OCI-LY1 (cell line): ENCODE data around the gene MIER3.

Experiments
- H2AFZ ChIP-seq: fragments of 200-600 bp; sonication (generic), shearing (Covaris generic); 2 replicates; pipeline ENCODE4 v1.6.0; 2014; ENCODE audit warnings: antibody characterized with exemption, mild to moderate bottlenecking, low read length
- H3F3A ChIP-seq: fragments of 200-600 bp; sonication (generic), shearing (Covaris generic); 2 replicates; pipeline ENCODE4 v1.6.0; 2014; ENCODE audit warnings: mild to moderate bottlenecking, antibody characterized with exemption, low read length, moderate library complexity; ENCODE audit not compliant: insufficient read depth
- H3K27ac ChIP-seq: fragments of 200-600 bp; sonication (generic); 2 replicates; pipeline ENCODE4 v1.5.1; 2014; ENCODE audit warnings: low read length, mixed run types, mild to moderate bottlenecking, low read depth; ENCODE audit not compliant: poor library complexity, severe bottlenecking
- H3K27me3 ChIP-seq: fragments of 200-600 bp; sonication (generic); 2 replicates; pipeline ENCODE4 v1.6.0; 2014; ENCODE audit warnings: antibody characterized with exemption, mild to moderate bottlenecking, low read length, moderate library complexity; ENCODE audit not compliant: insufficient read depth
- H3K36me3 ChIP-seq: fragments of 200-600 bp; sonication (generic); 2 replicates; pipeline ENCODE4 v1.6.1; 2014; ENCODE audit warnings: mild to moderate bottlenecking, antibody characterized with exemption, low read length, moderate library complexity, mixed read lengths; ENCODE audit not compliant: insufficient read depth
- H3K4me1 ChIP-seq: fragments of 200-600 bp; sonication (generic); 2 replicates; pipeline ENCODE4 v1.5.1; 2014; ENCODE audit warnings: mild to moderate bottlenecking, low read length, moderate library complexity; ENCODE audit not compliant: insufficient read depth, severe bottlenecking
- H3K4me2 ChIP-seq: fragments of 200-600 bp; sonication (generic), shearing (Covaris generic); 2 replicates; pipeline ENCODE4 v1.6.1; 2014; ENCODE audit warnings: low read length
- H3K4me3 ChIP-seq: fragments of 200-600 bp; sonication (generic); 2 replicates; pipeline ENCODE4 v1.5.1; 2014; ENCODE audit warnings: low read length, low read depth, mild to moderate bottlenecking, mixed read lengths; ENCODE audit not compliant: poor library complexity, severe bottlenecking
- H3K79me2 ChIP-seq: fragments of 200-600 bp; shearing (Covaris generic); 2 replicates; pipeline ENCODE4 v1.6.1; 2016; ENCODE audit warnings: mixed run types, low read length, mixed read lengths; ENCODE audit not compliant: insufficient read depth
- H3K9ac ChIP-seq: fragments of 200-600 bp; sonication (generic), shearing (Covaris generic); 2 replicates; pipeline ENCODE4 v1.6.1; 2014; ENCODE audit warnings: mild to moderate bottlenecking, low read length, mixed read lengths
- H3K9me2 ChIP-seq: fragments of 200-600 bp; sonication (generic), shearing (Covaris generic); 2 replicates; pipeline ENCODE4 v1.6.1; 2014; ENCODE audit warnings: low read depth, mild to moderate bottlenecking, low read length, mixed read lengths
- H3K9me3 ChIP-seq: fragments of 200-600 bp; shearing (Covaris generic); 2 replicates; pipeline ENCODE4 v1.6.1; 2014; ENCODE audit warnings: low read length, mixed read lengths
- H4K20me1 ChIP-seq: fragments of 200-600 bp; sonication (generic), shearing (Covaris generic); 2 replicates; pipeline ENCODE4 v1.6.0; 2016; ENCODE audit warnings: mild to moderate bottlenecking, low read length; ENCODE audit not compliant: insufficient read depth
- CTCF ChIP-seq: fragments of 200-600 bp; sonication (generic), shearing (Covaris generic); IDR thresholded peaks from 2 replicates; pipeline ENCODE4 v1.5.1; 2017; ENCODE audit warnings: mild to moderate bottlenecking, antibody characterized with exemption, low read length, moderate library complexity, mixed read lengths
- EZH2 ChIP-seq: fragments of 200-600 bp; sonication (generic), shearing (Covaris generic); IDR thresholded peaks from 2 replicates; pipeline ENCODE4 v1.8.0; 2017; ENCODE audit warnings: borderline replicate concordance, mixed run types, mild to moderate bottlenecking, antibody characterized with exemption, low read length, moderate library complexity, mixed read lengths

Gene MIER3

GRCh38 chr5:56871777-56872176, 80.1 kb downstream of the MIER3 start:
- no peaks in the 10 kb centered on the region; the same call in 1 of the 2 replicates for H3F3A ChIP-seq
- H3K9me2 ChIP-seq, result no peaks in the 10 kb centered on the region
- H3K27me3 ChIP-seq, result no peaks in the 10 kb centered on the region
- H3K4me2 ChIP-seq, result no peak overlapping the region
- H3K4me3 ChIP-seq, result no peak overlapping the region
- H3K9me3 ChIP-seq, result no peaks in the 10 kb centered on the region
- no peaks in the 10 kb centered on the region for H3K79me2 ChIP-seq
- no peak overlapping the region for H2AFZ ChIP-seq
- H3K27ac ChIP-seq, result no peak overlapping the region
- peaks cover 92% of the 10 kb centered on the region for H3K36me3 ChIP-seq
- no peak overlapping the region for H3K9ac ChIP-seq
- H3K4me1 ChIP-seq, result no peaks in the 10 kb centered on the region
- no peaks in the 10 kb centered on the region for H4K20me1 ChIP-seq
- no peak for TF ChIP-seq EZH2
- TF ChIP-seq CTCF, result no peak
